GM21528 (cell line): ENCODE data around the gene BAIAP2L1.
"Not testable (repeated sequence)": the region's sequence is repeated elsewhere in the genome, so short reads cannot be mapped to it uniquely, and the experiment has no call there.

ENCODE experiments used
- ATAC-seq: cut with Tn5 transposase; IDR thresholded peaks from one replicate; pipeline ENCODE4 v1.9.1; 2021; ENCODE audit warnings: mild to moderate bottlenecking, moderate library complexity; ENCODE audit not compliant: unreplicated experiment, low FRiP score

The BAIAP2L1 gene, protein sequence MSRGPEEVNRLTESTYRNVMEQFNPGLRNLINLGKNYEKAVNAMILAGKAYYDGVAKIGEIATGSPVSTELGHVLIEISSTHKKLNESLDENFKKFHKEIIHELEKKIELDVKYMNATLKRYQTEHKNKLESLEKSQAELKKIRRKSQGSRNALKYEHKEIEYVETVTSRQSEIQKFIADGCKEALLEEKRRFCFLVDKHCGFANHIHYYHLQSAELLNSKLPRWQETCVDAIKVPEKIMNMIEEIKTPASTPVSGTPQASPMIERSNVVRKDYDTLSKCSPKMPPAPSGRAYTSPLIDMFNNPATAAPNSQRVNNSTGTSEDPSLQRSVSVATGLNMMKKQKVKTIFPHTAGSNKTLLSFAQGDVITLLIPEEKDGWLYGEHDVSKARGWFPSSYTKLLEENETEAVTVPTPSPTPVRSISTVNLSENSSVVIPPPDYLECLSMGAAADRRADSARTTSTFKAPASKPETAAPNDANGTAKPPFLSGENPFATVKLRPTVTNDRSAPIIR

DNA sequence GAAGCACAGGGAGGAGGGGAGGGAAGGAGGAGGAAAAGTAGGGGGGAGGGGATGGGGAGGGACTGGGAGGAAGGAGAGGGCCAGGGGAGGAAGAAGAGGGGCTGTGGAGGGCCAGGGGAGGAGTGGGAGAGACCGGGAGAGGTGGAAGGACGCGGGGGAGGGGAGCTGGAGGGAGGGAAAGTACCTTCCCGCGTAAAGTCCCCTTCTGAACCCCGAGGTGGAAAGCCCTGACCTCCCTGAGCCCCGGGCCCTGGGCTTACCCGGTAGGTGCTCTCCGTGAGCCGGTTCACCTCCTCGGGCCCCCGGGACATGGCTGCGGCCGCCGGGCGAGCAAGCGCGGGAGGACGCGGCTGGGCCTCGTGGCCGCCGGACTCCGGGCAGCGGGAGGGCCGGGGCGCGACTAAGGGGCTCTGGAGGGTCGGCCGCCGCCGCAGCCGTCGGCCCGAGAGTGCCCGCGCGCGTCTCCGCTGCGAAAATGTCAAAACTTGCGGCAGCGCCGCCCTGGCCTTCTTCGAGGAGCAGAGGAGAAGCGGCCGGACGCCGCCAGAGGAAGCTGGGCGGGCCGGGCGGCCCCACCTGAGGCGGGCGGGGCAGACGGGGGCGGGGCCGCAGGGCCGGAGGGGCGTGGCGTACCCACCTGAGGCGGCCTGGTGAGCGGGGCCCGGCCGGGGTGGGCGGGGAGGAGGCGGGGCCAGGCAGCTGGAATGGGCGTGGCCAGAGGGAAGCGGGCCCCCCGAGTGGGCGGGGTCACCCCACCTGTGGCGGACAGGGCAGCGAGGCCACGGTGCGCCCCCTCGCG lies at the start of gene BAIAP2L1:
BAIAP2L1 (minus strand) TSS at position 549 of the 799 bp plus-strand sequence; CDS start at position 311, 238 bp downstream.
- peak; percentile 83 for ATAC-seq

DNA sequence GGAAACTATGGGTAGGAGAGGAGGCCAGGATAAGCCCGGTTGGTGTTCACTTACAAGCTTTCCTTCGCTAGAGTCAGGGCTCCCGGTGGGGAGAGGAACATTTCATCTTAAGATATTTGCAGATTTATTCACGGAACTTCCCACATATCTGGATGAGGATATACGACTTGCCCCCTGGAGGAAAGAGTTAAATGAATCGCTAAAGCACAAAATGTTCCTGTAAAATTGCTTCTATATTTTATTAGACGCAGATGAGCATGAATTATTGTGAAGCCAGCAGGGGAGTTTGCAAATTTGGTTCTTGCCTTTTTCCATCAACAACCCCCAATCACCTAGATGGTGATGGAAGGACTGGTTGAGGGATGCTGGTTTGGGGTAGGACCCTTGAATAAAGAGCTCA lies 47.9 kb upstream of the BAIAP2L1 start:
- no peak for ATAC-seq

DNA sequence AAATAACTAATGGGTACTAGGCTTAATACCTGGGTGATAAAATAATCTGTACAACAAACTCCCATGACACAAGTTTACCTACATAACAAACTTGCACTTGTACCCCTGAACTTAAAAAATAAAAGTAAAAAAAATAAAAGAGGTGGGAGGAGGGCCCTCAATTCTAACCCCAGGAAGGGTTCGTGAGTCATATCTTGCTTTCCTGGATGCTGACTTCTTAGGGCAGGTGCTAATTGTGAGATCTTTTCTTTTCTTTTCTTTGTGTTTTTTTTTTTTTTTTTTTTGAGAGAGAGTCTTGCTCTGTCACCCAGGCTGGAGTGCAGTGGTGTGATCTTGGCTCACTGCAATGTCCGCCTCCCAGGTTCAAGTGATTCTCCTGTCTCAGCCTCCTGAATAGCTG lies 40.1 kb upstream of the BAIAP2L1 start:
- ATAC-seq = not testable (repeated sequence)

DNA sequence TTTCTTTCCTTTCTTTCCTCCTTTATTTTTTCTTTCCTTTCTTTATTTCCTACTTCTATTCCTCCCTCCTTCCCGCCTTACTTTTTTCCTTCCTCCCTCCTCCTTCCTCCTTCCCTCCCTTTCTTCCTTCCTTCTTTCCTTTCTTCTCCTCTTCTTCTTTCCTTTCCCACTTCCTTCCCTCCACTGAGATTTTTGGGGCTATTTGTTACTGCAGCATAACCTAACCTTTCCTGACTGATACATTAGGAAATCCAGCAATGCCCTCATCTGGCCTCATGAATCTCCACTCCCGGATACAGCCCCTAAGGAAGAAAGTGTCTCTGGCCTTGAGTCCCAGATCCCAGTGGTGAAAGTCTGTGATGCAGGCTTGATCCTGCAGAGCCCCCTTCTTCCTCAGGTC lies 38.6 kb upstream of the BAIAP2L1 start:
- no peak for ATAC-seq

DNA sequence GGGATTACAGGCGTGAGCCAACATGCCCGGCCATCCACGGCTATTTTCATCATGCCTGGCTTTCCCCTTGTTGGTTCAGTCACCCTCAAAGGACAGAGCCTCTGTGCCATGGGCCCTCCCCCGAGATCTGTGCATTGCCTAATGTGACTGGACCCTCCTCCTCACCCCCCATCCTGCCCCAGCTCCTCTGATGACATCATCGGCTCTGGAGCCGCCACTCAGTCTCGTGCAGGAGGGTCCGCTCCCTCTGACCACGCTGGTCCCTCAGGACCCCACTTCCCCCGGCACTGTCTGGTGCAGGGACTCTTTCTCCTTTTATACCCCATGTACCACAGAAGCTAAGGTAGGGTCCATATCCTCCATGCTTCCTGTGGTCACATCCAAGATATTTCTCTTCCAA lies 33.2 kb upstream of the BAIAP2L1 start:
- no peak for ATAC-seq

DNA sequence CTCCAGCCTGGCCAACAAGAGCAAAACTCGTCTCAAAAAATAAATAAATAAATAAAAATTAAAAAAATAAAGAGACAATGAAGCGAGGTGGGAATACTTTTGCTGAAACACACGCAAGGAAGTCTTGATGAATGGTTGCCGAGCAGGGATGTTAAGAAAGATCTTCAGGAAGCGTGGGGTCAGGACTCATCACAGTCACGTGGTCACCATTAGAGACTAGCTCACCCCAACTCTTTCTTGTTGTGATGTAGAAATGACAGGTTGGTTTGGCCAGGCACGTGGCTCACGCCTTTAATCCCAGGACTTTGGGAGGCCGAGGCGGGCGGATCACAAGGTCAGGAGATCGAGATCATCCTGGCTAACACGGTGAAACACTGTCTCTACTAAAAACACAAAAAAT lies 28.9 kb upstream of the BAIAP2L1 start:
- no peak for ATAC-seq

DNA sequence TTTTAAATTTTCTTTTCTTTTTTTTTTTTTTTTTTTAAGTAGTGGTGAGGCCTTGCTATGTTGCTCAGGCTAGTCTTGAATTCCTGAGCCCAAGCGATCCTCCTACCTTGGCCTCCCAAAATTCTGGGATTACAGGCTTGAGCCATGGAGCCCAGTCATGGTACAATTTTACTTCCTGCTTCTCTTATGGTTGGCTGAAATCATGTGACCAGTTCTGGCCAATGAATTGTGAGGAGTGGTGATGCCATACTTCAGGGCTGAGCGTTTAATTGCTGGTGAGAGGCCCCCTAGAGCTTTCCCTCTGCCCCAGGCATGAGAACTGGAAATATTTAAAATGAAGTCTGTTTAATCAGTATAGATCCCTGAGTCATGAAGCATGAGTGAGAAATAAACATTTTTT lies 22.2 kb upstream of the BAIAP2L1 start:
- no peak for ATAC-seq

DNA sequence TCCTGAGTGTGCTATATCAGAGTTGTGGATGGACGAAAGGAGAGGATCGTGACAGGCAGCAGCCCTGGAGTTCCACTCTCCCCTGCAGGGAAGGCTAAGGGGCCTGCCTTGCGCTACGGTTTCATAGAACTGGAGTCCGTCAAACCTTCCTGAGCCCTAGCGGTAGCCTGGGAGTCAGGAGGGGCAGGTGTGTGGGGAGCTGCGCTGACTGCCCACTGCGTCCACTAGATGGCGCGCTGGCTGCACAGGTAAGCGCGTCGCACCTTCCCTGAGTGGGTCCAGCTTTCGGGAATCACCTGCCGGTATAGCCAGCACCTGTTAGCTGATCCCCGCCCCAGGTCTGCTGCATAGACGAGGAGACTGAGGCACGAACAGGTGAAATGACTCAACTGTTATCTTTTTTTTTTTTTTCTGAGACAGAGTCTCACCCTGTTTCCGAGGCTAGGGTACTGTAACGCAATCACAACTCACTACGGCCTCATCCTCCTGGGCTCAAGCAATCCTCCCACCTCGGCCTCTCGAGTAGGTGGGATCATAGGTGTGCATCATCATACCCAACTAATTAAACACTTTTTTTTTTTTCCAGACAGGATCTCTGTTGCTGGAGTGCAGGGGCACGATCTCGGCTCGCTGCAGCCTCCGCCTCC lies 20.2 kb upstream of the BAIAP2L1 start:
- no peak for ATAC-seq

DNA sequence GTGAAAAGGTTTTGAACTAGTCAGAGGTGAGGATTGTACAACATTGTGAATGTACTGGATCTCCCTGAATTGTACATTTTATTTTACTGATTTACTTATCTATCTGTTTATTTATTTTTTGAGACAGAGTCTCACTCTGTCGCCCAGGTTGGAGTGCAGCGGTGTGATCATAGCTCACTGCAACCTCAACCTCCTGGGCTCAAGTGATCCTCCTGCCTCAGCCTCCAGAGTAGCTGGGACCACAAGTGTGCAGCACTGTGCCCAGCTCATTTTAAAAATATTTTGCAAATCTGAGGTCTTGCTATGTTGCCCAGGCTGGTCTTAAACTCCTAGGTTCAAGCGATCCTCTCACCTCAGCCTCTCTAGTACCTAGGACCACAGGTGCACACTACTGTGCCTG lies 19.1 kb upstream of the BAIAP2L1 start:
- ATAC-seq = not testable (repeated sequence)

DNA sequence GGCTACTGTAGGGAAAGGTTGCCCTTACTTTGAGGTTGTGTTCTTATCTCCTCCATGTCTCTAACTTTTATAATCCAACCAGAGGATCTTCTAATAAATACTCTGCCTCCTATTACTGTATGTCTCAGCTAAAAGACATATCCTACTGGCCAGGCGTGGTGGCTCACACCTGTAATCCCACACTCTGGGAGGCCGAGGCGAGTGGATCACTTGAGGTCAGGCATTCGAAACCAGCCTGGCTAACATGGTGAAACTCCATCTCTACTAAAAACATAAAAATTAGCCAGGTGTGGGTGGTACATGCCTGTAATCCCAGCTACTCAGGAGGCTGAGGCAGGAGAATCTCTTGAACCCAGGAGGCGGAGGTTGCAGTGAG lies 18.4 kb upstream of the BAIAP2L1 start:
- not testable (repeated sequence) for ATAC-seq

DNA sequence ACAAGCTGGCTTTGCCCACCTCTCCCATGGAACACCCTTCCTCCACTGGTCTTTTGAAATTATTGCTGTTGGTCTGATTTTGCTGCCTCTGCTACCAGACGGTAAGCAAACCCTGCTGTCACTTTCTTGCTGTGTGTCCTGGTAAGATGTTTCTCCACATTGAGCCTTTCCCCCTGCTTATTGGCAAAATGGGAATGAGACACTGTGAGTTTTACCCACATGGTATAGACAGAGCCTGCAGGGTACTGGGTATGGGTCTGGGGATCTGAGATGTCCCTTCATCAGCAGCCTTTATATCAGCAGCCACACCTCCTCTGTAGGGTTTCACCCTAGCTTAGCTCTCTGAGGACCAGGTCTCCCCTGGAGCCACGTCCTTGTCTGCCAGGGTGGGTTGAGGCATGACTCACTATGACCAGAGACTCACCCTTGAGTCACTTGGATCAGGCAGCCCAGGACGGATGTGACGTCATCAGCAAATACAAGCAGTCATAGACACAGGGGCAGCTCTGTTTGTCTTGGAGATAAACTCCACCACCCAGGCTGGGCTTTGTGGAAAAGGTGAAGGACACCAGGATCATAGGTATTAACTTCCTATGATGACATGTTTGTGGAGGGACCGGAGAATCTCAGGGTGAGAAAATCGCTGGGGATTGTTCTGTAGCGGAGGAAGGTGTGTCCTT lies 17.9 kb upstream of the BAIAP2L1 start:
- ATAC-seq = no peak

DNA sequence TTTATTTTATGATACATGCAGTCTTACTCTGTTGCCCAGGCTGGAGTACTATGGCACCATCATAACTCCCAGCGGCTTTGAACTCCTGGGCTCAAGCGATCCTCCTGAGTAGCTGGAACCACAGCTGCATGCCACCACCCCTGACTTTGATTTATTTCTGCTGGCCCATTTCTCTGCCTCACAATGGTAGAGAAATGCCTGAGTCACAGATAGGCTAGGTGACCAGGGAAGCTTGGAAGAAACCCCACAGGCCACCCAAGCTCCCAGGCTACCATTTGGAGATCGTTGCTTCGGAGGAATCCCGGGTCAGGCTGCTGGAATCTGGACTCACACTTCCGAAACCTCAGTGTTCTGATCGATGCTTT lies 17.4 kb upstream of the BAIAP2L1 start:
- ATAC-seq = no peak

DNA sequence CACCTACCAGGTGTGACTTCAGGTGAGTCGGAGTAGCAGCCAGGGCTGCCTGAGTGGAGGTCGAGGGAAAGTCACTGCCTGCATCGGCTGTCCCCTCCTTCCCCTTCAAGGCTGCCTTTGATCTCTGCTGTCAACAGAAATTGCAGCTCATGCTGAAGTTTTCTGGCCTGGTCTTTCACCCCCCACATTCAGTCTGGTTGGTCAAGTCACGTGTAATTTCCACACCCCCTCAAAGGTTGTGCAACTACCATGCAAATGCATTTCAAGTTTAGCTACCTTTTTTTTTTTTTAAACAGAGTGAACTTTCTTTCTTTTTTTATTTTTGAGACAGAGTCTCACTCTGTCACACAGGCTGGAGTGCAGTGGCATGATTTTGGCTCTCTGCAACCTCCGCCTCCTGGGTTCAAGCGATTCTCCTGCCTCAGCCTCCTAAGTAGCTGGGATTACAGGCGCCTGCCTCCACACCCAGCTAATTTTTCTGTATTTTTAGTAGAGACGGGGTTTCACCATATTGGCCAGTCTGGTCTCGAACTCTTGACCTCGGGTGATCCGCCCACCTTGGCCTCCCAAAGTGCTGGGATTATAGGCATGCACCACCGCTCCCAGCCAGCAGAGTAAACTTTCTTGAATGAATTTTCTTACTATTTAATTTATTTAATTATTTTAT lies 16.8 kb upstream of the BAIAP2L1 start:
- ATAC-seq = not testable (repeated sequence)

DNA sequence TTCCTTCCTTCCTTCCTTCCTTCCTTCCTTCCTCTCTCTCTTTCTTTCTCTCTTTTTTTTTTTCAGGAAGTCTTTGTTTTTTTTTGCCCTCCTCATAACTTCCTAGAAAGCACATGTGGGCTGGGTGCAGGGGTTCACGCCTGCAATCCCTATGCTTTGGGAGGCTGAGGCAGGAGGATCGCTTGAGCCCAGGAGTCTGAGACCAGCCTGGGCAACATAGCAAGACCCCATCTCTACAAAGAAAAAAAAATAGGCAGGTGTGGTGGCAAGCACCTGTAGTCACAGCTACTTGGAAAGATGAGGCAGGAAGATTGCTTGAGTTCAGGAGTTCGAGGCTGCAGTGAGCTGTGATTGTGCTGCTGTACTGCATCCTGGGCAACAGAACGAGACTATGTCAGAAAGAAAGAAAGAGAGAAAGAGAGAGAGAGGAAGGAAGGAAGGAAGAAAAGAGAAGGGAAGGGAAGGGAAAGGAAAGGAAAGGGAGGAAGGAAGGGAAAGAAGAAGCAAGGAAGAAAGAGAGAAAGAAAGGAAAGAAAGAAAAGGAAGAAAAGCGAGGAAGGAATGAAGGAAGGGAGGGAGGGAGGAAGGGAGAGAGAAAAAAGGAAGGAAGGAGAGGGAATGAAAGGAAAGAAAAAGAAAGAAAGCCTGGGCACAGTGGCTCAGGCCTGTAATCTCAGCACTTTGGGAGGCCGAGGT lies 13.5 kb upstream of the BAIAP2L1 start:
- no peak for ATAC-seq

DNA sequence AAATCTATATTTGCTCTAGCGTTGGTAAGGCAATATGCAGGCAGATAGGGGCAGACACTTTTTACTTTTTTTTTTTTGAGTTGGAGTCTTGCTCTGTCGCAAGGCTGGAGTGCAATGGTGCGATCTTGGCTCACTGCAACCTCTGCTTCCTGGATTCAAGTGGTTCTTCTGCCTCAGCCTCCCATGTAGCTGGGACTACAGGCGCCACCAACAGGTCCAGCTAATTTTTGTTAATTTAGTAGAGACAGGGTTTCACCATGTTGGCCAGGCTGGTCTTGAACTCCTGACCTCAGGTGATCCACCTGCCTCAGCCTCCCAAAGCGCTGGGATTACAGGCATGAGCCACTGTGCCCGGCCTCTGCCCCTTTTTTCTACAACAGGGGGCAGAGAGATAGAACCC lies 12.8 kb upstream of the BAIAP2L1 start:
- ATAC-seq = not testable (repeated sequence)

DNA sequence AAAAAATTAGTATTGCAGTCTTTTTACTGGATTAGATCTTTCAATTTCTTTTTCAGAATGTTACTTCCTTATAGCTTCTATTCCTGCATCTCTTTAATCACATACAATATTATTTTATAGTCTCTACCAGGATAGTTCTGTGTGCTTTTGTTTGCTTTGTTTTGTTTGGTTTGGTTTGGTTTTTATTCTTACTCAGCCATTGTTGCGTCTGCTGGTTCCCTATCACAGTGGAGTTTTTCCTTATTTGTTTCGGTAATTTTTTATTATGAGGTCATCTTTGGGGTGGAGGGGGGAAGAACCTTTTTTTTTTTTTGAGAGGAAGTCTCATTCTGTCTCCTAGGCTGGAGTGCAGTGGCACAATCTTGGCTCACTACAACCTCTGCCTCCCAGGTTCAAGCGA lies 9.0 kb upstream of the BAIAP2L1 start:
- no peak for ATAC-seq

DNA sequence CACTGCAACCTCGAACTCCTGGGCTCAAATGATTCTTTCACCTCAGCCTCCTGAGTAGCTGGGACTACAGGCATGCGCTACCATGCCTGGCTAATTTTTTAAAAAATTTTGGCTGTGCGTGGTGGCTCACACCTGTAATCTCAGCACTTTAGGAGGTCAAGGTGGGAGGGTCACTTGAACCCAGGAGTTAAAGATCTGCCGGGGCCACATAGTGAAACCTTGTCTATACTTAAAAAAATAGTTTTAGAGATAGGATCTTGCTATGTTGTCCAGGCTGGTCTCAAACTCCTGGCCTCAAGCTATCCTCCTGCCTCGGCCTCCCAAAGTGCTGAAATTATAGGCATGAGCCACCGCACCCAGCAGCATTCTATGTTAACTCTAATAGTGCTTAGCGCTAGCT lies 7.3 kb upstream of the BAIAP2L1 start:
- ATAC-seq = not testable (repeated sequence)

DNA sequence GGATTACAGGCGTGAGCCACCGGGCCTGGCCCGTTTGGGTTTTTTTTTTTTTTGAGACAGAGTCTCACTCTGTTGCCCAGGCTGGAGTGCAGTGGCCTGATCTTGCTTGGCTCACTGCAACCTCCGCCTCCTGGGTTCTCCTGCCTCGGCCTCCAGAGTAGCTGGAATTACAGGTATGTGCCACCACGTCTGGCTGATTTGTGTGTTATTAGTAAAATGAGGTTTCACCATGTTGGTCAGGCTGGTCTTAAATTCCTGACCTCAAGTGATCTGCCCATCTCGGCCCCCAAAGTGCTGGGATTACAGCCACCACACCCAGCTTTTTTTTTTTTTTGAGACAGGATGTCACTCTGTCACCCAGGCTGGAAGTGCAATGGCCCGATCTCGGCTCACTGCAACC lies 5.9 kb upstream of the BAIAP2L1 start:
- ATAC-seq = no peak

DNA sequence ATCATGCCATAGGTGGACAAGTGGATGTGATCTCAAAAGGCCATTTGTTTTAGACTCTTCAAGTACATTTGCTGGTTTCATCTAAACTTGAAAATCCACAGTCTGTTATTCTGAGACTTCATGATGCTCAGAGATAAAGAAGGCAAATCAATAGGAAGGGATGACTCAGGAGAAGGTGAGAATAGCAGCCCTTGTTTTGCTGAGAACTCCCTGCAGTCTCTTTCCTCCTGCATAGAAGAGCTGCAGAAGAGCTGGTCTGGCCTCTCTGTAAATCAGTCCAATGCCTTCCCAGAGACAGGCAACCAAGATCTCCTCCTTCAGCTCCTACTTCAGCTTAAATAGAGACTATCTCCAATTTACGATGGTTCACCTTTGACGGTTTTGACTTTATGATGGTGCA lies 4.0 kb upstream of the BAIAP2L1 start:
- no peak for ATAC-seq
